NCI-H1417 treated with DMSO at 0.1 percent for 48 hours (cell line): ENCODE results near the gene MRE11.
A peak's percentile ranks its signal among the peaks of the same experiment; 100 is the strongest.
"Not testable (repeated sequence)": the region's sequence is repeated elsewhere in the genome, so short reads cannot be mapped to it uniquely, and the experiment has no call there.

Experiments
- DNase-seq: peaks from one replicate; lab custom pipeline; 2025; lab: John Stamatoyannopoulos, UW

The MRE11 gene

GRCh38 chr11:94424011-94424410, 69.6 kb downstream of the MRE11 start:
- no peak for DNase-seq

- DNase-seq, result no peak
These were observed 70.1 kb downstream of the MRE11 start for GRCh38 chr11:94423507-94423906.

- DNase-seq, result no peak
These were observed 75.4 kb downstream of the MRE11 start for GRCh38 chr11:94418123-94418765.

GRCh38 chr11:94417386-94417987, 76.2 kb downstream of the MRE11 start:
- no peak for DNase-seq

GRCh38 chr11:94405062-94405833, 88.4 kb downstream of the MRE11 start:
- no peak for DNase-seq

- no peak for DNase-seq
These were observed 91.3 kb downstream of the MRE11 start for GRCh38 chr11:94402355-94402754.

- DNase-seq, result no peak
These were observed 91.8 kb downstream of the MRE11 start for GRCh38 chr11:94401773-94402265.

- peak; percentile 11 for DNase-seq
These were observed 92.5 kb downstream of the MRE11 start, which contains the start of gene GPR83 for GRCh38 chr11:94400839-94401772. TSS of gene GPR83 (minus strand) at chr11:94401419. CDS start at chr11:94401247, 172 bp downstream.

GRCh38 chr11:94400457-94400838, 93.2 kb downstream of the MRE11 start:
- DNase-seq, result no peak

- no peak for DNase-seq
These were observed 93.6 kb downstream of the MRE11 start for GRCh38 chr11:94400050-94400449.

- no peak for DNase-seq
These were observed 95.5 kb downstream of the MRE11 start for GRCh38 chr11:94398101-94398500.

- DNase-seq, result no peak
These were observed 97.4 kb downstream of the MRE11 start for GRCh38 chr11:94396282-94396681.

- DNase-seq, result not testable (repeated sequence)
These were observed 101.7 kb downstream of the MRE11 start for GRCh38 chr11:94391937-94392336.

GRCh38 chr11:94379613-94380012, 114.0 kb downstream of the MRE11 start:
- DNase-seq, result no peak

GRCh38 chr11:94376841-94377240, 116.8 kb downstream of the MRE11 start:
- no peak for DNase-seq

- DNase-seq, result not testable (repeated sequence)
These were observed 123.1 kb downstream of the MRE11 start for GRCh38 chr11:94370576-94370975.
